WTC11 (cell line): ENCODE results near the gene MCOLN1. TPM values are rescaled to one million over a fixed set of nuclear protein-coding genes. Genes with fewer than 3 reads are reported as not detected.

Experiments
- ATAC-seq: fragments of 200-7000 bp; cut with Tn5 transposase; 2 replicates; pipeline ENCODE4 v1.10.0; 2021; ENCODE audit warnings: mild to moderate bottlenecking, moderate library complexity
- CTCF ChIA-PET: fragments of 300-600 bp; sonication (Branson Sonifier 250); formaldehyde crosslinking; loops from one replicate; lab custom pipeline; 2021; ENCODE audit warnings: antibody characterized with exemption; lab: Charles Lee
- POLR2A ChIA-PET: fragments of 350-600 bp; sonication (Branson Sonifier 250); formaldehyde crosslinking; loops from one replicate; lab custom pipeline; 2021; ENCODE audit warnings: antibody characterized with exemption; lab: Charles Lee
- DNase-seq: peaks from one replicate; pipeline ENCODE4 v3.0.0; 2021; ENCODE audit warnings: low spot score
- H3K27ac Mint-ChIP-seq: 2 replicates; pipeline ENCODE4 v1.8.0; 2021; ENCODE audit warnings: mixed read lengths
- H3K27me3 Mint-ChIP-seq: 2 replicates; pipeline ENCODE4 v1.8.0; 2021; ENCODE audit warnings: low read depth, mild to moderate bottlenecking, moderate library complexity, mixed read lengths
- H3K36me3 Mint-ChIP-seq: 2 replicates; pipeline ENCODE4 v1.8.0; 2021; ENCODE audit warnings: mixed read lengths
- H3K4me1 Mint-ChIP-seq: 2 replicates; pipeline ENCODE4 v1.8.0; 2022; ENCODE audit warnings: mixed read lengths
- H3K4me3 Mint-ChIP-seq: 2 replicates; pipeline ENCODE4 v1.8.0; 2021; ENCODE audit warnings: mild to moderate bottlenecking, moderate library complexity, mixed read lengths
- H3K9me3 Mint-ChIP-seq: 2 replicates; pipeline ENCODE4 v1.8.0; 2021; ENCODE audit warnings: mixed read lengths
- CBFB ChIP-seq: sonication (generic); formaldehyde crosslinking; IDR thresholded peaks from 2 replicates; pipeline ENCODE4 v1.8.1; 2022; ENCODE audit warnings: mild to moderate bottlenecking, low read depth, missing genetic modification reagents
- CREB1 ChIP-seq: sonication (generic); formaldehyde crosslinking; IDR thresholded peaks from 2 replicates; pipeline ENCODE4 v1.8.0; 2023; ENCODE audit warnings: mild to moderate bottlenecking, missing genetic modification reagents
- E2F4 ChIP-seq: sonication (generic); formaldehyde crosslinking; IDR thresholded peaks from 2 replicates; pipeline ENCODE4 v1.8.1; 2022; ENCODE audit warnings: low read depth, mild to moderate bottlenecking, moderate library complexity, missing genetic modification reagents, borderline replicate concordance
- HMGA2 ChIP-seq: fragments of 250-450 bp; sonication (Bioruptor Pico); IDR thresholded peaks from 2 replicates; pipeline ENCODE4 v1.4.0; 2021; ENCODE audit warnings: mild to moderate bottlenecking, moderate library complexity
- IRF1 ChIP-seq: sonication (generic); formaldehyde crosslinking; IDR thresholded peaks from 2 replicates; pipeline ENCODE4 v1.8.0; 2023; ENCODE audit warnings: missing genetic modification reagents
- MXD4 ChIP-seq: fragments of 250-450 bp; sonication (Bioruptor Pico); IDR thresholded peaks from 2 replicates; pipeline ENCODE4 v1.8.0; 2021; ENCODE audit warnings: mild to moderate bottlenecking, moderate library complexity, borderline replicate concordance
- RORB ChIP-seq: fragments of 250-450 bp; sonication (Bioruptor Pico); IDR thresholded peaks from 2 replicates; pipeline ENCODE4 v1.9.0; 2021; ENCODE audit warnings: mild to moderate bottlenecking
- SOX15 ChIP-seq: fragments of 250-450 bp; sonication (Bioruptor Pico); IDR thresholded peaks from 2 replicates; pipeline ENCODE4 v1.9.0; 2021; ENCODE audit warnings: mild to moderate bottlenecking
- STAT6 ChIP-seq: sonication (generic); formaldehyde crosslinking; conservative IDR thresholded peaks from 2 replicates; pipeline ENCODE4 v1.8.1; 2023; ENCODE audit warnings: mild to moderate bottlenecking, low read depth, missing genetic modification reagents, moderate library complexity
- TCF7 ChIP-seq: sonication (generic); formaldehyde crosslinking; IDR thresholded peaks from 2 replicates; pipeline ENCODE4 v1.8.0; 2022; ENCODE audit warnings: mild to moderate bottlenecking, low read depth, missing genetic modification reagents, moderate library complexity
- TEAD1 ChIP-seq: sonication (generic); formaldehyde crosslinking; IDR thresholded peaks from 2 replicates; pipeline ENCODE4 v1.8.0; 2022; ENCODE audit warnings: mild to moderate bottlenecking, missing genetic modification reagents
- ZNF121 ChIP-seq: sonication (generic); formaldehyde crosslinking; IDR thresholded peaks from 2 replicates; pipeline ENCODE4 v1.8.0; 2023; ENCODE audit warnings: missing genetic modification reagents
- ZNF138 ChIP-seq: sonication (generic); formaldehyde crosslinking; conservative IDR thresholded peaks from 2 replicates; pipeline ENCODE4 v1.8.1; 2022; ENCODE audit warnings: mild to moderate bottlenecking, moderate library complexity, missing genetic modification reagents
- ZNF232 ChIP-seq: sonication (generic); formaldehyde crosslinking; IDR thresholded peaks from 2 replicates; pipeline ENCODE4 v1.8.0; 2022; ENCODE audit warnings: mild to moderate bottlenecking, missing genetic modification reagents
- ZNF263 ChIP-seq: sonication (generic); formaldehyde crosslinking; IDR thresholded peaks from 2 replicates; pipeline ENCODE4 v1.8.1; 2022; ENCODE audit warnings: low read depth, mild to moderate bottlenecking, moderate library complexity, missing genetic modification reagents
- total RNA-seq: library from RNA; stranded (reverse); gene quantifications from 3 replicates; pipeline ENCODE4 v1.2.3, GENCODE V29; 2021
- TF ChIP-seq, protein P1 (sequence below): fragments of 250-450 bp; sonication (Bioruptor Pico); IDR thresholded peaks from 2 replicates; pipeline ENCODE4 v1.9.0; 2021; ENCODE audit warnings: mild to moderate bottlenecking
- TF ChIP-seq, protein P2 (sequence below): sonication (generic); formaldehyde crosslinking; IDR thresholded peaks from 2 replicates; pipeline ENCODE4 v1.8.1; 2022; ENCODE audit warnings: mild to moderate bottlenecking, missing genetic modification reagents, moderate library complexity, borderline replicate concordance
- TF ChIP-seq, protein P3 (sequence below): sonication (generic); formaldehyde crosslinking; IDR thresholded peaks from 2 replicates; pipeline ENCODE4 v1.8.0; 2022; ENCODE audit warnings: mild to moderate bottlenecking, missing genetic modification reagents

Gene MCOLN1
- total RNA-seq, 1 experiment from 2014 or later, result 19.7 TPM

GRCh38 chr19:7513809-7514642 is 8.4 kb upstream of the MCOLN1 start:
- H3K27ac Mint-ChIP-seq, result no peak overlapping the region
- CTCF ChIA-PET, result no interaction called here
- H3K27me3 Mint-ChIP-seq, result peaks cover 30% of the 10 kb centered on the region
- POLR2A ChIA-PET, result interaction anchor here (0.8 kb wide), 1 partner anchor 8 kb away, joined by 4 read pairs; the partner anchor contains the start of gene MCOLN1
- ATAC-seq, result no peak
- no peaks in the 10 kb centered on the region for H3K9me3 Mint-ChIP-seq
- H3K36me3 Mint-ChIP-seq, result no peaks in the 10 kb centered on the region
- TF ChIP-seq TCF7 (CRISPR knock-in tag) (no peak), IRF1 (CRISPR knock-in tag) (no peak), MXD4 (CRISPR knock-in tag) (no peak), STAT6 (no peak), ZNF138 (no peak), ZNF232 (CRISPR knock-in tag) (no peak), CBFB (no peak), ZNF121 (CRISPR knock-in tag) (no peak), RORB (no peak), CREB1 (no peak), ZNF263 (CRISPR knock-in tag) (no peak), SOX15 (no peak), HMGA2 (CRISPR knock-in tag) (no peak), E2F4 (no peak)
- TF ChIP-seq, protein P1, sequence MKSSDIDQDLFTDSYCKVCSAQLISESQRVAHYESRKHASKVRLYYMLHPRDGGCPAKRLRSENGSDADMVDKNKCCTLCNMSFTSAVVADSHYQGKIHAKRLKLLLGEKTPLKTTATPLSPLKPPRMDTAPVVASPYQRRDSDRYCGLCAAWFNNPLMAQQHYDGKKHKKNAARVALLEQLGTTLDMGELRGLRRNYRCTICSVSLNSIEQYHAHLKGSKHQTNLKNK (CRISPR knock-in tag), result no peak
- TF ChIP-seq, protein P2, sequence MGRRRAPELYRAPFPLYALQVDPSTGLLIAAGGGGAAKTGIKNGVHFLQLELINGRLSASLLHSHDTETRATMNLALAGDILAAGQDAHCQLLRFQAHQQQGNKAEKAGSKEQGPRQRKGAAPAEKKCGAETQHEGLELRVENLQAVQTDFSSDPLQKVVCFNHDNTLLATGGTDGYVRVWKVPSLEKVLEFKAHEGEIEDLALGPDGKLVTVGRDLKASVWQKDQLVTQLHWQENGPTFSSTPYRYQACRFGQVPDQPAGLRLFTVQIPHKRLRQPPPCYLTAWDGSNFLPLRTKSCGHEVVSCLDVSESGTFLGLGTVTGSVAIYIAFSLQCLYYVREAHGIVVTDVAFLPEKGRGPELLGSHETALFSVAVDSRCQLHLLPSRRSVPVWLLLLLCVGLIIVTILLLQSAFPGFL (CRISPR knock-in tag), result no peak
- TF ChIP-seq, protein P3, sequence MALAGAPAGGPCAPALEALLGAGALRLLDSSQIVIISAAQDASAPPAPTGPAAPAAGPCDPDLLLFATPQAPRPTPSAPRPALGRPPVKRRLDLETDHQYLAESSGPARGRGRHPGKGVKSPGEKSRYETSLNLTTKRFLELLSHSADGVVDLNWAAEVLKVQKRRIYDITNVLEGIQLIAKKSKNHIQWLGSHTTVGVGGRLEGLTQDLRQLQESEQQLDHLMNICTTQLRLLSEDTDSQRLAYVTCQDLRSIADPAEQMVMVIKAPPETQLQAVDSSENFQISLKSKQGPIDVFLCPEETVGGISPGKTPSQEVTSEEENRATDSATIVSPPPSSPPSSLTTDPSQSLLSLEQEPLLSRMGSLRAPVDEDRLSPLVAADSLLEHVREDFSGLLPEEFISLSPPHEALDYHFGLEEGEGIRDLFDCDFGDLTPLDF, result no peak
- DNase-seq, result no peak
- peaks cover 17% of the 10 kb centered on the region for H3K4me1 Mint-ChIP-seq
- H3K4me3 Mint-ChIP-seq, result no peak overlapping the region

GRCh38 chr19:7515110-7515644 is 7.2 kb upstream of the MCOLN1 start:
- Mint-ChIP-seq H3K27ac (peak overlapping the region; percentile 85), H3K36me3 (no peaks in the 10 kb centered on the region), H3K9me3 (no peaks in the 10 kb centered on the region), H3K4me3 (peak overlapping the region; percentile 71), H3K27me3 (peaks cover 20% of the 10 kb centered on the region), H3K4me1 (peaks cover 17% of the 10 kb centered on the region)
- no peak for DNase-seq
- CTCF ChIA-PET, result interaction anchor here (1.5 to 3.3 kb wide), 3 partner anchors 9 to 53 kb away, joined by 8 to 16 read pairs (median 8); a partner anchor contains a TSS
- 0 out of 2 replicates have a peak, but pooled peaks have one; percentile 16 for TF ChIP-seq TEAD1 (CRISPR knock-in tag)
- no peak for TF ChIP-seq ZNF232 (CRISPR knock-in tag)
- POLR2A ChIA-PET, result interaction anchor here (0.8 to 2.0 kb wide), 3 partner anchors 9 to 37 kb away, joined by 3 to 9 read pairs (median 3); partner anchors contain the start of gene PNPLA6
- no peak for ATAC-seq
